Omental fat pad (tissue), 4 donors: ENCODE data around the gene EPHA8. TPM values are rescaled to one million over a fixed set of nuclear protein-coding genes. Genes with fewer than 3 reads are reported as not detected.

Source experiments
- ATAC-seq: fragments of 150-250 bp; one replicate; pipeline ENCODE4 v1.9.1; 2016; ENCODE audit warnings: mild to moderate bottlenecking, moderate library complexity; ENCODE audit not compliant: low FRiP score
- DNase-seq: peaks from one replicate; pipeline ENCODE4 v3.0.0-alpha.2; 2019; ENCODE audit warnings: low spot score
- CTCF ChIP-seq, 3 donors: fragments of 450-650 bp; IDR thresholded peaks; one replicate each; pipeline ENCODE4 v1.5.1; 2016 to 2017; ENCODE audit warnings: antibody characterized with exemption in 3 of 3, mild to moderate bottlenecking in 3 of 3, moderate library complexity in 2 of 3
- small RNA-seq: library from RNA; depleted of rRNA; stranded (forward); fragments of <200 nt; gene quantifications from one replicate; pipeline ENCODE3, GENCODE V24; 2016
- total RNA-seq, 4 donors: library from RNA; depleted of rRNA; stranded (reverse); fragments of >200 nt; gene quantifications; one replicate each; pipeline ENCODE4 v1.1.0, GENCODE V29; 2016

Gene EPHA8
- total RNA-seq, 4 donors from 2014 or later = not detected

- ATAC-seq (no peak), DNase-seq (no peak)
- TF ChIP-seq CTCF (IDR thresholded peaks at IDR 0.05) = no peak
These were observed 82.6 kb downstream of the EPHA8 start for GRCh38 chr1:22645931-22646330.

GRCh38 chr1:22646384-22646783, 83.1 kb downstream of the EPHA8 start:
- DNase-seq (no peak), ATAC-seq (no peak)
- no peak for TF ChIP-seq CTCF (IDR thresholded peaks at IDR 0.05)

- ATAC-seq (no peak), DNase-seq (no peak)
These were observed 86.9 kb downstream of the EPHA8 start for GRCh38 chr1:22650089-22650693.

GRCh38 chr1:22651941-22652856, 88.9 kb downstream of the EPHA8 start:
- DNase-seq (no peak), ATAC-seq (no peak)
- TF ChIP-seq CTCF (IDR thresholded peaks at IDR 0.05) = no peak

More at GRCh38 chr1:22650089-22650693, 86.9 kb downstream of the EPHA8 start:
- no peak for TF ChIP-seq CTCF (IDR thresholded peaks at IDR 0.05)

GRCh38 chr1:22652881-22653316, 89.6 kb downstream of the EPHA8 start, which contains the start of gene C1QB:
Gene C1QB (plus strand): TSS chr1:22653236. CDS start chr1:22659463, 6,227 bp downstream.
- TF ChIP-seq CTCF (IDR thresholded peaks at IDR 0.05) = no peak
- peak; percentile 37 for ATAC-seq
- no peak for DNase-seq

Small RNA genes within 50 kb of the gene (small RNA-seq; reads per million reads assigned to genes)
- gene MIR6127 = not detected

Other genes with a start within 250 kb of the EPHA8 start
- 10 to 100 TPM; 13.2 to 19.9 (median 17.8) TPM for gene ZBTB40, start 111.6 kb upstream of the EPHA8 start, total RNA-seq
- gene C1QA, start 73.1 kb downstream of the EPHA8 start, total RNA-seq = 100 to 1,000 TPM; 273 to 435 (median 364) TPM
- 100 to 1,000 TPM; 224 to 461 (median 398) TPM for gene C1QC, start 80.1 kb downstream of the EPHA8 start, total RNA-seq
- gene C1QB, start 89.7 kb downstream of the EPHA8 start, total RNA-seq = 1,000 to 10,000 TPM in 1 of 4 donors, 100 to 1,000 TPM in 3; 692 to 1,052 (median 953) TPM
- gene EPHB2, start 147.3 kb downstream of the EPHA8 start, total RNA-seq = 1 to 10 TPM; 3.5 to 5.5 (median 4.7) TPM